H1 (cell line): ENCODE results near the gene ATP8B3. TPM values are rescaled to one million over a fixed set of nuclear protein-coding genes. Genes with fewer than 3 reads are reported as not detected.

Experiments
- CHD1 ChIP-seq: IDR thresholded peaks from 2 replicates; pipeline ENCODE4 v1.6.1; 2012; ENCODE audit warnings: low read depth, low read length, improper control_type of control experiment
- polyA plus RNA-seq, 7 experiments: library from polyadenylated mRNA; depleted of rRNA in 3 of 7; stranded (reverse) in 5 of 7; unstranded in 2 of 7; fragments of >200 nt in 5 of 7; fragments of 200-250 nt in 2 of 7; gene quantifications; 1 replicate in 5 of 7; 2 replicates in 1 of 7; 4 replicates in 1 of 7; pipeline versions ENCODE4 v1.2.1 to v1.2.3, GENCODE V29; 2011 to 2013; ENCODE audit warnings: missing spikeins in 2 of 7, mixed read lengths in 2 of 7
- total RNA-seq: library from RNA; stranded (reverse); fragmentation: NEBNext Ultra II Directional; extraction: Animal tissue kit (Norgen Biotek cat#: 25700); gene quantifications from 2 replicates; pipeline ENCODE4 v1.2.1, GENCODE V29; 2021

Gene ATP8B3
- total and polyA plus RNA-seq, 2 of the 8 experiments (the other 6 are each of a cell fraction or from before 2014, with no cell fraction given): 4.1 to 9.3 TPM

DNA sequence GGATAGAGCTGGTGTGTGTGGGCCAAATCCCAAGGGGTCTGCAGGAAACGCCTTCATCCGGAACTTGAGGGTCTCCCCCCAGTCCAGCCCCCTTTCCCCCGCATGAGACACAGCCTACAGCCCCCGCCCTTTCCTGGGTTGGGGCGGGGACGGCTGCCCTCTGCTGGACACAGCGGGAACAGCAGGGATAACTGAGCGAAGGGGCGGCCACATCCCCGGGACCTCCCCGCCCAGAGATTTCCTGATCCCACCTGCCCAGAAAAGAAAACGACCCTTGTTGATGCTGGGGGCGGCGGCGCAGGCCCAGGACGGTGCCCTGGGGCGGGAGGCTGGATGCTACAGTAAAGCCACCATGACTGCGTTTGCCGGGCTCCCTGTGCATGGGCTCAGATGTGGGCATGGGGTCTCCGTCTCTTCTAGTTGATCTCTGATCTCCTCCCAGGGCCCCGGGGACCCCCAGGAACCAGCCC is 44.6 kb downstream of the ATP8B3 start (continued):
- TF ChIP-seq CHD1: no peak
